Parathyroid adenoma (tissue), 2 donors: ENCODE data around the gene RD3L.

Source experiments
- H2AFZ ChIP-seq: fragments of 300-600 bp; sonication (generic); one replicate; pipeline ENCODE4 v1.7.0; 2017; ENCODE audit warnings: antibody characterized with exemption, mild to moderate bottlenecking
- H3K27ac ChIP-seq: fragments of 300-600 bp; sonication (generic); one replicate; pipeline ENCODE4 v1.7.0; 2017
- H3K27me3 ChIP-seq: fragments of 300-600 bp; sonication (generic); one replicate; pipeline ENCODE4 v1.7.0; 2017; ENCODE audit warnings: low read length; ENCODE audit not compliant: control insufficient read depth, insufficient read depth
- H3K36me3 ChIP-seq: fragments of 300-600 bp; sonication (generic); one replicate; pipeline ENCODE4 v1.7.0; 2017; ENCODE audit warnings: low read length; ENCODE audit not compliant: control insufficient read depth, insufficient read depth
- H3K4me1 ChIP-seq: fragments of 300-600 bp; sonication (generic); one replicate; pipeline ENCODE4 v1.7.0; 2017; ENCODE audit warnings: control low read depth
- H3K4me2 ChIP-seq: fragments of 300-600 bp; sonication (generic); one replicate; pipeline ENCODE4 v1.7.0; 2017; ENCODE audit warnings: low read length
- H3K4me3 ChIP-seq: fragments of 300-600 bp; sonication (generic); one replicate; pipeline ENCODE4 v1.7.0; 2017; ENCODE audit warnings: low read depth, low read length
- H3K79me2 ChIP-seq: fragments of 300-600 bp; sonication (generic); one replicate; pipeline ENCODE4 v1.7.0; 2017; ENCODE audit warnings: control low read depth
- H3K9ac ChIP-seq: fragments of 300-600 bp; sonication (generic); one replicate; pipeline ENCODE4 v1.7.0; 2017; ENCODE audit warnings: mild to moderate bottlenecking
- H3K9me3 ChIP-seq: fragments of 300-600 bp; sonication (generic); one replicate; pipeline ENCODE4 v1.7.0; 2017; ENCODE audit warnings: low read length; ENCODE audit not compliant: control insufficient read depth
- TF ChIP-seq, protein P1 (sequence below): fragments of 300-600 bp; sonication (generic); IDR thresholded peaks from one replicate; pipeline ENCODE4 v1.7.0; 2017; ENCODE audit warnings: antibody characterized with exemption, mild to moderate bottlenecking
- donor health status: primary hyperparathyroidism.

The RD3L gene

DNA sequence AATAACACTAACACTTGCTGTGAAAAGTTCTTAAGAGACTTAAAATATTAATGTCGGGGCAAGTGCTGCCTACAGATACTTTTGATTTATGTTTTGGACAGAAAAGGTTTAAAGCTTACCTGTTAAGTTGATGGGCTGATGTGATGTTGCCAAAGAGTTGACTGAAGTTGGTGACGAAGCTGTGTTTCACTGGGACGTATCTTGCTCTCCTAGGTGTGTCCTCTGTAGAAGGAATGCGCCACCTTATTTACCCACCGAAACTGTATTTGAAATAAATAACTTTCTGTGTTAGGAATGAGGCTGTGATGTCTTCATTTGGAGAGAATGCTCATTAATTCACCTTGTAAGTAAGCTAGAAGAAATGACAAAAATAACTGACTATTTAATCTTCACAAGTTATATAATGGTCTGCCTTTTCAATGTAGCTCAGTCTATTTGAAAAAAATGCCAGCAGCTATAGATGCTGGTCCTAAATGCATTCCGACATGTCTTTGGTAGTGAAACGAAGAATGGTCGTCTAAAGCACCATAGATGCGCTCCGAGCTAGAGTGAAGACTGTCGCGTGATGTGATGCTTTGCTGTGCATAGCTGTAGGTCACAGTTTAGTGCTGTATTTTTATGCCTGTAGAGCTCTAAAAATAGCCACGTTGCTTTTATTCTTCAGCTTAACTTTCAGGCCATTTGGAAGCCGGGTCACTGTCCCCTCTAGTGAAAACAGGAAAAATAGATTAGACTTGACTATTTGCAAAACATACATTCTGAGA is at the start of gene RD3L:
RD3L (minus strand) TSS at position 557 of the 764 bp plus-strand sequence. CDS start 834 bp downstream, outside the sequence.
- Histone ChIP-seq H3K27ac (peak within 1 kb of the TSS; percentile 73), H3K4me1 (peaks cover 16% of the 10 kb centered on the region), H3K4me3 (no peak within 1 kb of the TSS), H3K9me3 (no peaks in the 10 kb centered on the region), H3K36me3 (no peaks in the 10 kb centered on the region), H3K79me2 (no peaks in the 10 kb centered on the region), H3K4me2 (peak within 1 kb of the TSS; percentile 16), H3K27me3 (no peaks in the 10 kb centered on the region), H2AFZ (no peak within 1 kb of the TSS), H3K9ac (no peak within 1 kb of the TSS)
- TF ChIP-seq, protein P1, sequence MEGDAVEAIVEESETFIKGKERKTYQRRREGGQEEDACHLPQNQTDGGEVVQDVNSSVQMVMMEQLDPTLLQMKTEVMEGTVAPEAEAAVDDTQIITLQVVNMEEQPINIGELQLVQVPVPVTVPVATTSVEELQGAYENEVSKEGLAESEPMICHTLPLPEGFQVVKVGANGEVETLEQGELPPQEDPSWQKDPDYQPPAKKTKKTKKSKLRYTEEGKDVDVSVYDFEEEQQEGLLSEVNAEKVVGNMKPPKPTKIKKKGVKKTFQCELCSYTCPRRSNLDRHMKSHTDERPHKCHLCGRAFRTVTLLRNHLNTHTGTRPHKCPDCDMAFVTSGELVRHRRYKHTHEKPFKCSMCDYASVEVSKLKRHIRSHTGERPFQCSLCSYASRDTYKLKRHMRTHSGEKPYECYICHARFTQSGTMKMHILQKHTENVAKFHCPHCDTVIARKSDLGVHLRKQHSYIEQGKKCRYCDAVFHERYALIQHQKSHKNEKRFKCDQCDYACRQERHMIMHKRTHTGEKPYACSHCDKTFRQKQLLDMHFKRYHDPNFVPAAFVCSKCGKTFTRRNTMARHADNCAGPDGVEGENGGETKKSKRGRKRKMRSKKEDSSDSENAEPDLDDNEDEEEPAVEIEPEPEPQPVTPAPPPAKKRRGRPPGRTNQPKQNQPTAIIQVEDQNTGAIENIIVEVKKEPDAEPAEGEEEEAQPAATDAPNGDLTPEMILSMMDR: no peak

DNA sequence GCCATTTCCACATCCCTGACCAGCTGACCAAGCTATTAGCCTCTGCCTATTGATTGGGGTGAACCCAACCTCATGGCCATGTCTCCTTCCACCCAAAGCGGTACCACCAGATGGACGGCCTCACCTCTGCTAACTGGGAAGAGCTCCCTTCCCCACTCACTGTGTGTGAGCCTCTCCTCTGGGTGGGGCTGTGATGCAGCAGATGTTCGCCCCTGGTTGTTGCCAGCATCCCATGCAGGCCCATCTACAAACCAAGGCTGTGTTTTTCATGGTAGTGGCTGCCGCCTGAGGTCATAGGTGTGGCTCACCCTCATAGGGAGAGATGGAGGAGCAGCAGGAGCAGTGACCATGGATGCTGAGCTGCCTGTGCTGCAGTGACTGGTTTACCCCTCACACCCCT is 47.6 kb upstream of the RD3L start:
- H3K4me3 ChIP-seq: no peak overlapping the region
- TF ChIP-seq, protein P1: no peak
- no peaks in the 10 kb centered on the region for H3K36me3 ChIP-seq
- H3K4me2 ChIP-seq: no peak overlapping the region
- H3K9me3 ChIP-seq: no peaks in the 10 kb centered on the region
- H3K4me1 ChIP-seq: no peaks in the 10 kb centered on the region
- no peak overlapping the region for H3K27ac ChIP-seq
- H3K79me2 ChIP-seq: no peaks in the 10 kb centered on the region
- no peaks in the 10 kb centered on the region for H3K27me3 ChIP-seq
- H3K9ac ChIP-seq: no peak overlapping the region
- H2AFZ ChIP-seq: no peak overlapping the region

DNA sequence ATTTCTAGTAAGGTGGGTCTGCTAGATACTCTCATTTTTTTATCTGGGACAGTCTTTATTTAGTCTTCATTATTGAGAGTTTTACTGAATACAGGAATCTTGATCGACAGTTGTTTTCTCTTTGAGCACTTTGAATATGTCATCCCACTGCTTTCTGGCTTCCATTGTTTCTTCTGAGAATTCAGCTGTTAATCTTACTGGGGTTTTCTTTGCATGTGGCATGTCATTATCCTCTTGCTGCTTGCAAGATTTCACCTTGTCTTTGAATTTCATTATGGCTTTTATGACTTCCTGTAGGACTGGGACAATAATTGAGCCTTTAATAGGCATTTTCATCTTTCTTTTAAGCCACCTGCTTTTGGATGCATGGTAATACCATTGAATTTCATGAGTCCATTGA is 46.7 kb upstream of the RD3L start:
- no peaks in the 10 kb centered on the region for H3K9me3 ChIP-seq
- no peak overlapping the region for H3K4me2 ChIP-seq
- H3K4me1 ChIP-seq: no peaks in the 10 kb centered on the region

DNA sequence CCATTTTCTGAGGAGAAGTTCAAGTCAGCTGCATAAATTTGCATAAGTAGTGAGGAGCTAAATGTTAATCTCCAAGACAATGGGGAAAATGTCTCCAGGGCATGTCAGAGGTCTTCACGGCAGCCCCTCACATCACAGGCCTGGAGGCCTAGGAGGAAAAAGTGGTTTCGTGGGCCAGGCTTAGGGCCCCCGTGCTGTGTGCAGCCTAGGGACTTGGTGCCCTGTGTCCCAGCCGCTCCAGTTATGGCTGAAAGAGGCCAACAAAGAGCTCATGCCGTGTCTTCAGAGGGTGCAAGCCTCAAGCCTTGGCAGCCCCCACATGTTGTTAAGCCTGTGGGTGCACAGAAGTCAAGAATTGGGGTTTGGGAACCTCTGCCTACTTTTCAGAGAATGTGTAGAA is 41.9 kb upstream of the RD3L start:
- Histone ChIP-seq H3K27ac (no peak overlapping the region), H3K36me3 (no peaks in the 10 kb centered on the region), H3K9me3 (no peaks in the 10 kb centered on the region), H2AFZ (no peak overlapping the region), H3K4me3 (no peak overlapping the region), H3K27me3 (no peaks in the 10 kb centered on the region), H3K4me2 (no peak overlapping the region), H3K9ac (no peak overlapping the region), H3K79me2 (no peaks in the 10 kb centered on the region), H3K4me1 (no peaks in the 10 kb centered on the region)
- TF ChIP-seq, protein P1: no peak

More for the DNA sequence above, 46.7 kb upstream of the RD3L start:
- no peak overlapping the region for H3K9ac ChIP-seq
- TF ChIP-seq, protein P1: no peak
- no peaks in the 10 kb centered on the region for H3K27me3 ChIP-seq
- H3K79me2 ChIP-seq: no peaks in the 10 kb centered on the region
- no peaks in the 10 kb centered on the region for H3K36me3 ChIP-seq
- no peak overlapping the region for H3K4me3 ChIP-seq
- H2AFZ ChIP-seq: no peak overlapping the region
- no peak overlapping the region for H3K27ac ChIP-seq
